HG03139 (cell line): Measurements from ENCODE around the gene C1orf56.

Experiments used
- ATAC-seq: cut with Tn5 transposase; IDR thresholded peaks from one replicate; pipeline ENCODE4 v1.9.1; 2021; ENCODE audit not compliant: unreplicated experiment

Gene C1orf56, protein sequence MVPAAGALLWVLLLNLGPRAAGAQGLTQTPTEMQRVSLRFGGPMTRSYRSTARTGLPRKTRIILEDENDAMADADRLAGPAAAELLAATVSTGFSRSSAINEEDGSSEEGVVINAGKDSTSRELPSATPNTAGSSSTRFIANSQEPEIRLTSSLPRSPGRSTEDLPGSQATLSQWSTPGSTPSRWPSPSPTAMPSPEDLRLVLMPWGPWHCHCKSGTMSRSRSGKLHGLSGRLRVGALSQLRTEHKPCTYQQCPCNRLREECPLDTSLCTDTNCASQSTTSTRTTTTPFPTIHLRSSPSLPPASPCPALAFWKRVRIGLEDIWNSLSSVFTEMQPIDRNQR

DNA sequence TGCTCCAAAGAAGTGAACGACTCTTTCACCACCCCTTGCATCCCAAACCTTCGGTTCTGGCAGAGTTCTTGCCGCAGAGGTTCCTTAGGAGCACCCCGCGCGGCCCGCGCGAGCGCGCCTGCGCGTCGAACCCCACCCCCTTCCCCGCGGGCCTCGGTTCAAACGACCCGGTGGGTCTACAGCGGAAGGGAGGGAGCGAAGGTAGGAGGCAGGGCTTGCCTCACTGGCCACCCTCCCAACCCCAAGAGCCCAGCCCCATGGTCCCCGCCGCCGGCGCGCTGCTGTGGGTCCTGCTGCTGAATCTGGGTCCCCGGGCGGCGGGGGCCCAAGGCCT, at the start of gene C1orf56:
Gene C1orf56 (plus strand): TSS at position 161 of the 334 bp plus-strand sequence. CDS start 97 bp downstream, at position 258.
- no peak for ATAC-seq

DNA sequence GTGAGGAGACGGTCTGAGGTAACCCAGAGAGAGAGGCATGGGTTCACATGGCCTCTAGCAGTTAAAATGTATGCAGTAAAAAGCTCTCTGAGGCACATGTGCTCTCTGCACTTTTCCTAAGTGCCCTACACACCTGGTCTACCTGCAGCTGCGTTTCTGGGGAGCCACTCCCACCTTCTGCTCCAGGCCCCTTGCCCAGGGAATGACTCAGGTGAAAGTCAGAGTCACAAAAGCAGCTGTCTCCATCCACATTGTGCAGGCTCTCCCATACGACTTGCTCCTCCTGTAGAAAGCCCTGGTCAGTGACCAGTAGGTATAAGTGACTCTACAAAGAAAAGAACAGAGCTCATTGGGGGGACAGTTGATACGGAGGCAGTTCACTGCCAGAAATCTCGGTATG, 49.6 kb upstream of the C1orf56 start:
- no peak for ATAC-seq

GRCh38 chr1:150999051-150999674, 48.4 kb upstream of the C1orf56 start:
- no peak for ATAC-seq

GRCh38 chr1:150999926-151000325, 47.6 kb upstream of the C1orf56 start:
- ATAC-seq, result no peak

- ATAC-seq, result no peak
These were observed 47.1 kb upstream of the C1orf56 start for GRCh38 chr1:151000408-151000807.

DNA sequence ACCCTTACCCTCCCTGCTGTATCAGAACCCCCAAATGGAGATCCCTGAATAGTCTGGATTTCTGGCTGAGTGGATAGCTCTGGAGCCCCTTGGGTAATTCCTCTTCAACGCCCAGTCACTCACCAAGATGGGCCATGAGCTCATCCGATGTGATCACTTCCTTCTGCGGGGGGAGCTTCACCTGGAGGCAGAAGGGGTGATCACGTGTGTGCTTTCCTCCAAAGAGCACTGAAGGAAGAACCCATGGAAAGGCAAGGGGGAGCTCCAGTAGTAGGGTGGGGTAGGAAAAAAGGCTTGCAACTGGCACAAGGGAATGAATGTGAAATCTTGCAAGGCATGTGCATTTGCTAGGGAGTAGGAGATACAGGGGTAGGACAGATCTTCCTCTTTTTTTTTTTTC, 45.9 kb upstream of the C1orf56 start:
- ATAC-seq, result no peak

DNA sequence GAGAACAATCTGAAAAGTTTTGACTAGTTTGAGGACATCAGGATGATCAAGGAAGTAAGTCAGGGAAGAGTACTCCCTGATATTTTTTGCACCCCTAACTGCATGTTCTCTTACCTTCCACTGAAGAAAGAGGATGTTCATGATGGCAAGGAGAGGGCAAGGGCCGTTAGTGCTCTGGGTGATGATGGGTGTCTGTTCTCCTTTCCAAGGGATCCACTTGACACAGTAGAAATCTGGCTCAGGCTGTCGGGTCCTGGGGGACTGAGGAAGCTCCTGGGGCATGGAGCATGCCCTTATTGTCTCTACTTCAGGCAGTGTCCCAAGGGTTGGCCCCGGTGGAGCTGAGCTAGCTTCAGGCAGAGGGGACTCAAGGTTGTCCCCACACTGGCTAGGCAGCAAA, 45.5 kb upstream of the C1orf56 start:
- no peak for ATAC-seq

DNA sequence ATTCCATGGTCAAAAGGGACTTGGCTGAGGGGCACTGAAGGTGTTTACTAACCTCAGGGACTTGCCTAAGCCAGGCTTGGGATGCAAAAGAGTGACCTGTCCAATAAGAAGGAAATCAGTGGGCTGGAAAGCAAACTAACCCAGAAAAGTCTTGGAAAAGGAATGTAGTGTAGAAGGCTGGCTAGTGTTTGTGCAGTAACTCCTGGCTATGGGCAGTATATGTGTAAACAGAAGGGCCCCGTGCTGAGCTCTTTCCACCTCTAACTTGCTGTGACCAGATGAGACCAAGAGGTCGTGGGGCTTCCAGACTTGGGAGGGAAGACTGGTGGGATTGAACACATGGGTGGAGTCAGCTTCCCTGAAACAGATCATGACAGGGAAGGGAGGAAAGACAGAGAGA, 44.9 kb upstream of the C1orf56 start:
- ATAC-seq, result no peak

DNA sequence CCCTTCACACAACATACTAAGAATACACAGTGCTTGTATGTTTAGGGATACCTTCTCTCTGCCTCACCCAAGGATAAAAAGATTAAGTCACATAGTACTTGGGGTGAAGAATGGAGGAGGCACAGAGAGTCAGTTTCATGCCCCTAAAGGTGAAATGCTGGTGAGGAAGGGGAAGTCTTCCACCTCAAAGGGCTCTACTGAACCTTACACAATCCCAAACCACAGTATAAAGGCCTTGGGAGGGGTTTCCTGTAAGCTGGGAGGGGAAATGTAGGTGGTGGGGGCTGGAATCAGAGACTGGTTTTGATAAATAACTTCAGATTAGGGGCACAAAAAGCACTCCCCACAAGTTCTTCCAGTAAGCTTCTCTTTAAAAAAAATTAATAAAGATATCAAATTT, 44.4 kb upstream of the C1orf56 start:
- ATAC-seq, result no peak

- no peak for ATAC-seq
These were observed 41.7 kb upstream of the C1orf56 start for GRCh38 chr1:151005729-151006319.

- no peak for ATAC-seq
These were observed 41.1 kb upstream of the C1orf56 start, which contains the start of gene MINDY1 for GRCh38 chr1:151006327-151007052. Gene MINDY1 (minus strand): TSS chr1:151006902. CDS start chr1:151002617, 4,285 bp downstream.

- no peak for ATAC-seq
These were observed 39.7 kb upstream of the C1orf56 start for GRCh38 chr1:151007853-151008243.

- ATAC-seq, result peak; percentile 69
These were observed 39.0 kb upstream of the C1orf56 start, which contains the start of gene PRUNE1 for GRCh38 chr1:151008244-151009205. Gene PRUNE1 (plus strand): TSS chr1:151008449. CDS start chr1:151008633, 184 bp downstream.

DNA sequence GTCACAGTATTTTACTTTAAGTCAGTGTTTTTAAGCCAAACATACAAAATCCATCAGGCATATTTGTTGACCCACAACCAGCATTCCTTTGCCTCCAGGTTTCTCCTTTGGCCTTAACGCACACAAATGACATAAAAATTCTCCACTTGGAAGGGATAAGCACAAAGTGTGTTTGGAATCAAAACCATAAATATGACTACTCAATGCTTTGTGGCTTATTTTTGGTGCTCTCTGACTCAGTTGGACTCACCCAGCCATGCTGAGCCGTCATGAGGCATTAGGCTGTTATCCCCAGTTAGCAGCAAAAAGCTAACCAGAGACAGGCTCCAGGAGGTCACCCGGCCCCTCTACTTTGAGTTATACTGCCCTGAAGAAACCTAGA, 38.4 kb upstream of the C1orf56 start:
- no peak for ATAC-seq

- ATAC-seq, result no peak
These were observed 37.7 kb upstream of the C1orf56 start for GRCh38 chr1:151009674-151010345.

DNA sequence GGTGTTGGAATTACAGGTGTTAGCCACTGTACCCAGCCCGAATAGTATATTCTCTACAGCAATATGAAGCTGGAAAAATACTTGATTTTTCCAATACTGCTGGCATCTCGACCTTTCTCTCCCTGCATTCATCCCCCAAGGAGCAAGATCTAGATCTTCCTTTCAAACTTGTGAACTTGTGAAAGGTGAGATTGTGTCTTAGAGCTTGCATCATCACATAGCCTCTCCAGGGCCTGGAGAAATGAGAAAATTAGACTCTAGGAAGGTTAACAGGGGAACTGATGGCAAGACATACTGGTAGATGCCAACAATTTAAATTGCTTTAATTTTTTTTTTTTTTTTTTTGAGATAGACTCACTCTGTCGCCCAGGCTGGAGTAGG, 37.2 kb upstream of the C1orf56 start:
- no peak for ATAC-seq

DNA sequence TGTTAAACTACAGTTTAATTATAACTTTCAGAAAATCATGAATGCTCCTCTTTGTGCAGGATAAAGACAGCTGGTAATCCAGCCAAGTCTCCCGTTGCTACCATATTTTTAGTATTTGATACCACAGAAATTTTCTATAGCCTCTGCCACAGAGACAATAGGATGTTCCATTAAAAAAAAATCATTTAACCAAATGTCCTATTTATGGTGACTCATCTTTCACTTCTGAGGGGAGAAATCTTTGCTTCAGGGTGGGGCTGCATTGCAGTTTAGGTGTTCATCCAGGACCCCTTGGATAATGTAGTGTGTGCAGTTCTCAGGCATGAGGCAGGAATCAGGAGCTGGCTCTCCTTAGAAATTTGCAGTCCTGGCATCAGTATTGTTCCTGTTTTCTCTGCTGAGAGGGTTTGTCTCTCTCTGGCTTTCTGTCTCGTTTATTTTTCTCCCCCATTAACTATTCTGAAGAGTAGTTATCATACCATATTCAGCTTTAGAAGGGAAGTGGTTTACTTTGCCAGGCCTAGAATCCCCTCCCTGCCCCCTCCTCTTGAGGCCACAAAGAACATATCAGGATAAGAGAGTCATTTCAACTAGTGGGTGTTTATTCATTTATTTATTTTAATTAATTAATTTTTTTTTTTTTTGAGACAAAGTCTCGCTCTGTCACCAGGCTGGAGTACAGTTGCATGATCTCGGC, 36.2 kb upstream of the C1orf56 start:
- ATAC-seq, result no peak

GRCh38 chr1:151012684-151013471, 34.7 kb upstream of the C1orf56 start:
- no peak for ATAC-seq

DNA sequence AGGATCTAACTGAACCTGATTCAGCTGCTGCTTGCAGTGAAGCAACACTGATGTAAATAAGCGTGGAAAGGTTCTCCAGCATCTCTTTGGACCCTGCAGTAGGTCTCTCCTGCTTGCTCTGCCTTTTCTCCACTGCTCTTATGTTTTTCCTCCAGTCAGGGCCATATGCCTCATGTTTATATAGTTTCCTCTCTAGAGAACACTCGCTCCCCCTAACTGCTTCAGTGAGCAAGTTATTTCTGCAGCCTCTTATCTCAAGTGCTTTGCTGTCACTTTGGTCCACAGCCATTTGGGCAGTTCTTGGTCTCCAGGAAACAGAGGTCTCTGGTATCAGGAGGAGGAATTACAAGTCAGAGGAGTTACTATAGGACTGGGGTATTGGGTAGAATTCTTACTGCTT, 34.0 kb upstream of the C1orf56 start:
- no peak for ATAC-seq
